Esophagus squamous epithelium (tissue), 4 donors: Measurements from ENCODE around the gene IL18BP.

ENCODE experiments used
- CTCF ChIP-seq, 6 experiments: fragments of 450-650 bp in 4 of 6; fragments of 200-600 bp in 2 of 6; sonication (generic) in 2 of 6; IDR thresholded peaks; one replicate each; pipeline ENCODE4 v1.5.1; 2016 to 2019; ENCODE audit warnings: antibody characterized with exemption in 6 of 6, mild to moderate bottlenecking in 4 of 6, moderate library complexity in 4 of 6
- POLR2A ChIP-seq, 4 donors: fragments of 450-650 bp; IDR thresholded peaks; one replicate each; pipeline ENCODE4 v1.6.1; 2017; ENCODE audit warnings: antibody characterized with exemption in 4 of 4, mild to moderate bottlenecking in 4 of 4, moderate library complexity in 3 of 4

DNA sequence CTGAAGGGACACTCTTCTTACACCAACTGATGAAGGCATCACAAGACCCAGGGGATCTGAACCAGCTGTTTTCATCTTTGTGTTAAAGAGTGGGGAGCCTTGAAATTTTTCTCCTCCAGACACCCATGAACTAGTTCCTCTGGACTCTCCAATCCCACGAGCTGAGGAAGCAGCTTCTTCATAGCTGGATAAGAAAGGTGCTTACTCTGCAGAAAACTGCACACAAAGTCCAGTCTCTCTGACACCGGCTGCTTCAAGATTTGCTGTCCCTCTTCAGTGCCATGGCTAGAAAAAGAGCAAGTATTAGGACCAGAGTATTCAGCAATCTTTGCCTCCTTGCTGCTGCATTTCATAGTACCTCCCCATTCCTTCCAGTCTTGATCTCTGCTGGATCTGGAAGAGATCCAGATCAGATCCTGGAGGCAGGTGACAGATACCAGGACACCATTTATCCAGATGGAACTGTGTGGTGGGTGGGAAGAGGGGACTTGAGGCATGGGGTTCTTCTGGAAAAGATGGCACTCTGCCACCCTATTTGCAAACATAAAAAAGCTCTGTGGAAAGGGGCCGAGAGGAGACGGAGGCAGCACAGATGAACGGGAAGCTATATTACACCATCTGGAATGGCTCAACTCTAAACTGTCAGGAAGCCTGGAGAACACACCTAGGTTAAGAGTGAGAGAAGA is 25.5 kb downstream of the IL18BP start:
- no peak for TF ChIP-seq CTCF (IDR thresholded peaks at IDR 0.05)
- TF ChIP-seq POLR2A (IDR thresholded peaks at IDR 0.05), result no peak
